HepG2 (cell line): ENCODE measurements around the gene AP2S1.

ENCODE experiments used
- NFIC ChIP-seq: IDR thresholded peaks from 2 replicates; pipeline ENCODE4 v1.6.1; 2012; ENCODE audit warnings: mild to moderate bottlenecking, low read length, inconsistent platforms
- POGZ ChIP-seq: sonication (generic); formaldehyde crosslinking; IDR thresholded peaks from 2 replicates; pipeline ENCODE4 v1.4.0; 2020; ENCODE audit warnings: mild to moderate bottlenecking, missing genetic modification reagents
- POLR2A ChIP-seq, 2 experiments: IDR thresholded peaks; 2 replicates each; pipeline ENCODE4 v1.6.1; 2011; ENCODE audit warnings: low read depth in 2 of 2, low read length in 2 of 2, mild to moderate bottlenecking in 1 of 2, moderate library complexity in 1 of 2; ENCODE audit not compliant: insufficient read depth in 1 of 2
- REXO4 ChIP-seq: sonication (generic); formaldehyde crosslinking; IDR thresholded peaks from 2 replicates; pipeline ENCODE4 v1.8.0; 2022; ENCODE audit warnings: missing genetic modification reagents, mild to moderate bottlenecking, borderline replicate concordance
- RFX1 ChIP-seq: fragments of 450-650 bp; IDR thresholded peaks from 2 replicates; pipeline ENCODE4 v1.6.1; 2017
- ZFYVE20 ChIP-seq: sonication (generic); formaldehyde crosslinking; IDR thresholded peaks from 2 replicates; pipeline ENCODE4 v1.8.0; 2023; ENCODE audit warnings: low read depth, mild to moderate bottlenecking, moderate library complexity, missing genetic modification reagents, borderline replicate concordance
- ZNF274 ChIP-seq: sonication (generic); formaldehyde crosslinking; IDR thresholded peaks from 2 replicates; pipeline ENCODE4 v1.5.1; 2020; ENCODE audit warnings: mild to moderate bottlenecking, missing genetic modification reagents
- TF ChIP-seq, protein P1 (sequence below): sonication (generic); formaldehyde crosslinking; IDR thresholded peaks from 2 replicates; pipeline ENCODE4 v1.5.0; 2020; ENCODE audit warnings: mild to moderate bottlenecking, missing genetic modification reagents, moderate library complexity
- TF ChIP-seq, protein P2 (sequence below), 2 experiments: sonication (generic) in 1 of 2; formaldehyde crosslinking in 1 of 2; IDR thresholded peaks; 2 replicates each; pipeline versions ENCODE4 v1.5.1 to v1.6.1; 2011 to 2020; ENCODE audit warnings: borderline replicate concordance in 1 of 2, low read depth in 1 of 2, low read length in 1 of 2, mild to moderate bottlenecking in 1 of 2, missing genetic modification reagents in 1 of 2, moderate library complexity in 1 of 2
- TF ChIP-seq, protein P3 (sequence below): sonication (generic); formaldehyde crosslinking; IDR thresholded peaks from 2 replicates; pipeline ENCODE4 v1.5.1; 2020; ENCODE audit warnings: mild to moderate bottlenecking, missing genetic modification reagents, moderate library complexity

DNA sequence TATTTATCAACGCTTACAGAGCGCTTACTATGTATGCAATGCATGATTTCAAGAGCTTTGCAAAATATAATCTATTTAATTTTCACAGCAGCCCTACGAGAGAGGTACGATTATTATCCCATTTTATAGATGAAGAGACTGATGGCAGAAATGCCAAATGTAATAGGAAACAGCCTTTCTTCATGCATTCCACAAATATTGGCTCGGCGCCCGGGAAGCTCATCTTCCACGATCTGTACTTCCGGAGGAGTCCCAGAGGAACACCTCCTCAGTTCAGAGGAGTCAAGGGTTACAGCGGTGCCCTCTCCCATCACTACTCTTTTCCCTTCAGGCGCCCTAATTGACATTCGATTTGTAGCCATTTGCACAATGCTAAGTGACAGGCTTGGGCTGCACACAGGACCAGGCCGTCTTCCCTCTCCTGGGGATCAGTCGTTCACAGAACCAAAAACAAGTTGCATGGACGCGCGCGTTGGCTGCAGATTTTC lies 9.0 kb upstream of the AP2S1 start:
- TF ChIP-seq ZFYVE20 (CRISPR knock-in tag) = no peak
- TF ChIP-seq ZNF274 (CRISPR knock-in tag) = no peak
- TF ChIP-seq, protein P1, sequence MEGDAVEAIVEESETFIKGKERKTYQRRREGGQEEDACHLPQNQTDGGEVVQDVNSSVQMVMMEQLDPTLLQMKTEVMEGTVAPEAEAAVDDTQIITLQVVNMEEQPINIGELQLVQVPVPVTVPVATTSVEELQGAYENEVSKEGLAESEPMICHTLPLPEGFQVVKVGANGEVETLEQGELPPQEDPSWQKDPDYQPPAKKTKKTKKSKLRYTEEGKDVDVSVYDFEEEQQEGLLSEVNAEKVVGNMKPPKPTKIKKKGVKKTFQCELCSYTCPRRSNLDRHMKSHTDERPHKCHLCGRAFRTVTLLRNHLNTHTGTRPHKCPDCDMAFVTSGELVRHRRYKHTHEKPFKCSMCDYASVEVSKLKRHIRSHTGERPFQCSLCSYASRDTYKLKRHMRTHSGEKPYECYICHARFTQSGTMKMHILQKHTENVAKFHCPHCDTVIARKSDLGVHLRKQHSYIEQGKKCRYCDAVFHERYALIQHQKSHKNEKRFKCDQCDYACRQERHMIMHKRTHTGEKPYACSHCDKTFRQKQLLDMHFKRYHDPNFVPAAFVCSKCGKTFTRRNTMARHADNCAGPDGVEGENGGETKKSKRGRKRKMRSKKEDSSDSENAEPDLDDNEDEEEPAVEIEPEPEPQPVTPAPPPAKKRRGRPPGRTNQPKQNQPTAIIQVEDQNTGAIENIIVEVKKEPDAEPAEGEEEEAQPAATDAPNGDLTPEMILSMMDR (CRISPR knock-in tag) = no peak
- TF ChIP-seq NFIC = peak; percentile 58
- TF ChIP-seq, protein P2, sequence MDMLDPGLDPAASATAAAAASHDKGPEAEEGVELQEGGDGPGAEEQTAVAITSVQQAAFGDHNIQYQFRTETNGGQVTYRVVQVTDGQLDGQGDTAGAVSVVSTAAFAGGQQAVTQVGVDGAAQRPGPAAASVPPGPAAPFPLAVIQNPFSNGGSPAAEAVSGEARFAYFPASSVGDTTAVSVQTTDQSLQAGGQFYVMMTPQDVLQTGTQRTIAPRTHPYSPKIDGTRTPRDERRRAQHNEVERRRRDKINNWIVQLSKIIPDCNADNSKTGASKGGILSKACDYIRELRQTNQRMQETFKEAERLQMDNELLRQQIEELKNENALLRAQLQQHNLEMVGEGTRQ (IDR thresholded peaks at IDR 0.05; ENCODE audit: low read depth, low read length) = no peak
- TF ChIP-seq, protein P2 (CRISPR knock-in tag; IDR thresholded peaks at IDR 0.05; ENCODE audit: borderline replicate concordance) = no peak
- TF ChIP-seq, protein P3, sequence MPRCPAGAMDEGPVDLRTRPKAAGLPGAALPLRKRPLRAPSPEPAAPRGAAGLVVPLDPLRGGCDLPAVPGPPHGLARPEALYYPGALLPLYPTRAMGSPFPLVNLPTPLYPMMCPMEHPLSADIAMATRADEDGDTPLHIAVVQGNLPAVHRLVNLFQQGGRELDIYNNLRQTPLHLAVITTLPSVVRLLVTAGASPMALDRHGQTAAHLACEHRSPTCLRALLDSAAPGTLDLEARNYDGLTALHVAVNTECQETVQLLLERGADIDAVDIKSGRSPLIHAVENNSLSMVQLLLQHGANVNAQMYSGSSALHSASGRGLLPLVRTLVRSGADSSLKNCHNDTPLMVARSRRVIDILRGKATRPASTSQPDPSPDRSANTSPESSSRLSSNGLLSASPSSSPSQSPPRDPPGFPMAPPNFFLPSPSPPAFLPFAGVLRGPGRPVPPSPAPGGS (CRISPR knock-in tag) = no peak
- TF ChIP-seq REXO4 (CRISPR knock-in tag) = no peak
- peak in 1 of 2 experiments; percentile 50; a peak in 1 of 4 replicates for TF ChIP-seq POLR2A (IDR thresholded peaks at IDR 0.05; ENCODE audit: insufficient read depth in 1 of 2, low read depth in 2 of 2, low read length in 2 of 2)
- no peak for TF ChIP-seq RFX1
- no peak for TF ChIP-seq POGZ (CRISPR knock-in tag)
